Keratinocyte (primary cell): Measurements from ENCODE around the gene DSCAML1.

Source experiments
- EZH2 ChIP-seq: IDR thresholded peaks from one replicate; pipeline ENCODE4 v1.6.1; 2012; ENCODE audit warnings: inconsistent platforms, mild to moderate bottlenecking, low read length, moderate library complexity
- TF ChIP-seq, protein P1 (sequence below), 3 experiments: IDR thresholded peaks in 1 of 3; conservative IDR thresholded peaks in 1 of 3; optimal IDR thresholded peaks in 1 of 3; 2 replicates in 2 of 3; 3 replicates in 1 of 3; pipeline versions ENCODE3 to v1.5.1; 2011; ENCODE audit warnings: low read length in 3 of 3, mild to moderate bottlenecking in 3 of 3, moderate library complexity in 2 of 3, control low read depth in 1 of 3, inconsistent platforms in 1 of 3; ENCODE audit not compliant: insufficient read depth in 2 of 3; ENCODE audit errors: extremely low read depth in 1 of 3

DNA sequence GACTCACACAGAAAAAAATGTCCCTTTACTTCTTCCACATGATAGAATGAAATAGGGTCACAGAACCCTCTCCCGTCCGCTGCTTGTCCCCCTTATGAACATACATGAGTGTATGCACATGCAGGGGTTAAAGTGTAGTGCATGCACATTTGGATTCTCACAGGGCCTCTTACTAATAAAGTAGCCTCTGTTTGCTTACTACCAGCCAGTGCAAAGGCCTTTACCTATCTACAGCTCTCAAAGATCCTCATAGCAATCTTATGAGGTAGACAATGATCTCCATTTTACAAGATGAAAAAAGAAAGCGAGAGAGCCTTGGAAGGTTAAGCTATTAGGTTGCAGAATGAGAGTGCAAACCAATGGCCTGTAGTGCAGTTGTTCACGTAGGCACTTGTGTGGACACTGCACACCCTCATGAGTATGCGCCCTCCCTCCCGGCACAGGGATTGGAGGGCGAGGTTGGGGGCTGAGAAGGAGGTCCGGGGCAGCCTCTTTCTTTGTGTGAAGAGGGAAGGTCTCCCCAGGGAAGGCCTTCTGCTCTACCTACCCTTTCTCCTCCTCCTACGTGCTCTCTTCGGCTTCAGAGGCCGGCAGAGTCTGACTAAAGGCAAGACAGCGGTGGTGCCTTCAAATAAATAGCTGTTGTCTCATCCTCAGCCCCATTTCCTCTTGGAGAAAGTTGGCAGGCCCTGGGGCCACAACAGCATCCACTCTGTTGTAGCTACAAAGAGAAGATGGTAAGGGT, 378.1 kb downstream of the DSCAML1 start:
- TF ChIP-seq, protein P1, sequence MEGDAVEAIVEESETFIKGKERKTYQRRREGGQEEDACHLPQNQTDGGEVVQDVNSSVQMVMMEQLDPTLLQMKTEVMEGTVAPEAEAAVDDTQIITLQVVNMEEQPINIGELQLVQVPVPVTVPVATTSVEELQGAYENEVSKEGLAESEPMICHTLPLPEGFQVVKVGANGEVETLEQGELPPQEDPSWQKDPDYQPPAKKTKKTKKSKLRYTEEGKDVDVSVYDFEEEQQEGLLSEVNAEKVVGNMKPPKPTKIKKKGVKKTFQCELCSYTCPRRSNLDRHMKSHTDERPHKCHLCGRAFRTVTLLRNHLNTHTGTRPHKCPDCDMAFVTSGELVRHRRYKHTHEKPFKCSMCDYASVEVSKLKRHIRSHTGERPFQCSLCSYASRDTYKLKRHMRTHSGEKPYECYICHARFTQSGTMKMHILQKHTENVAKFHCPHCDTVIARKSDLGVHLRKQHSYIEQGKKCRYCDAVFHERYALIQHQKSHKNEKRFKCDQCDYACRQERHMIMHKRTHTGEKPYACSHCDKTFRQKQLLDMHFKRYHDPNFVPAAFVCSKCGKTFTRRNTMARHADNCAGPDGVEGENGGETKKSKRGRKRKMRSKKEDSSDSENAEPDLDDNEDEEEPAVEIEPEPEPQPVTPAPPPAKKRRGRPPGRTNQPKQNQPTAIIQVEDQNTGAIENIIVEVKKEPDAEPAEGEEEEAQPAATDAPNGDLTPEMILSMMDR (optimal IDR thresholded peaks at IDR 0.05 in 1 of 3, IDR thresholded peaks at IDR 0.05 in 1 of 3, conservative IDR thresholded peaks at IDR 0.05 in 1 of 3; ENCODE audit: extremely low read depth in 1 of 3, insufficient read depth in 2 of 3, low read length in 3 of 3): no peak
- TF ChIP-seq EZH2: no peak
